GM18868 (cell line): ENCODE data around the gene FAM81A.
"Not testable (repeated sequence)": the region's sequence is repeated elsewhere in the genome, so short reads cannot be mapped to it uniquely, and the experiment has no call there.

ENCODE experiments used
- ATAC-seq: cut with Tn5 transposase; IDR thresholded peaks from one replicate; pipeline ENCODE4 v1.9.1; 2021; ENCODE audit warnings: mild to moderate bottlenecking, moderate library complexity; ENCODE audit not compliant: unreplicated experiment

FAM81A gene

DNA sequence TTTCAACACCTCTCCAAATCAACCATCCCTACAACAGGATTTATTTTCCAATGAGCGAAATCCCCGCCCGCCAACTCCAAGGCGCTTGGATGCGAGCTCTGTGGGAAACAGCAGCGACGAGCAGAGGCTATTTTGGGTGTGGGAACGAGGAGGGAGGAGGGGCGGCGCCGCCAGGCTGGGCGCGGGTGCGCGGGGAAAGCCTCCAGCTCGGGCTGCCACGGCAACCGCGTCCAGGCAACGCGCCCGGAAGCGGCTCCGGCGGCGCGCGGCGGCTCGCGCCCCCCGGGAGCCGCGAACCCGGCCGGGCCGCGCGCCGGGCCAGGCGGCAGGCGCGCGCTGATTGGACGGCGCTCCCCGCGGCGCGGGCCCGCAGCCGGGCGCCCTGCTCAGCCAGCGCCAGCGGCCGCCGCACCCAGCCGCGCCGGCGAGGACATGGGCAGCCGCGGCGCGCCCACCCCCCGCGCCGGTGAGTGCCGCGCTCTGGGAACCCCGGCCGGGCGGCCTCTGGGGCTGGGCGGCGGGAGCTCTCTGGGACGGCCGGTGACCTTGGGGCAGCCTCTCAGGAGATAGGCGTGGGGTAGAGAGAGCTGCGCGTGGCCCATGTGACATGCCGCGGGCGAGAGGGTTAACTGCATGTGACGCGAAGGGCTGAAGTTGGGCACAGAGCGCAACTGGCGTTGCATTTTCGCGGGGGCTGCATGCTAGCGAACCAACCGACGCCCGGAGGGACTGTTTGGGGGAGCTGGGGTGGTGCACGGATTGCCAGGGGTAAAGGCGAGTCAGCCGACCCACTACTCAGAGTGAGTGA, at the start of gene FAM81A:
Gene FAM81A, plus strand, starts transcription at position 370 of the 808 bp plus-strand sequence. CDS start 20,441 bp downstream, outside the sequence.
- peak; percentile 81 for ATAC-seq

DNA sequence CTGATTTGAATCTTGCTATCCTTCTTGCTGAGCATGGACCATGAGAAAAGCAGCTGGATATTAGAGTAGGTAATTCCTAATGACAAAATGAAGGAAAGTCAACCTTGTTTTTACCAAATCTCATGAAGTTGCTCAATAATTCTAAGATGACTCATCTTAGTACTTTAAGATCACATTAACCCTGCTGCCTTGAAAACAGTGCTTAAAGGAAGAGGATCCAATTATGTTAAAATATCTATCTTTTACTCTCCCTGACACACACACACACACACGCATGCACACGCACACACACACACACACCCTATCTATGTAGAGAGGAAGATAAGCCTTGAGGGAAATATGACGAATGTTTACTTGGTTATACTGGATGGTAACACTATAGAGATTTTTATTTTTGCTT, 49.3 kb upstream of the FAM81A start:
- no peak for ATAC-seq

DNA sequence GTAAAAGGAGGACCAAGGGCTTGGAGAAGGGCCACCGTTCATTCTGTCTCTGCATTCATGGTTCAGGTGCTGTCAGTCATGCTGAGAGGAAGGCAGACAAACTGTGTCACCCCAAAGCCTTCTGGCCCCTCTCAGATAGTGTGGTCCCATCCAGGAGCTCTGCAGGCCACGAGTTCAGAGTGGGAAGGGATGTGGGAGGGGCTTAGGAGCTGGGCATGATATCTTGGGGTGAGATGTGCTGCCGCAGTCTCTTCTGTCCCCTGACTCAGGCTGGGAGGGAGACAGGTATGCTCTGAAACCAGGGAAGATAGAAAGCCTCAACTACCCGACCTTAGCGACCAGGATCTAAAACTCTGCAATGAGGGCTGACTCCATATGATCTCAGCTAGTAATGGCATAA, 45.7 kb upstream of the FAM81A start:
- ATAC-seq: no peak

DNA sequence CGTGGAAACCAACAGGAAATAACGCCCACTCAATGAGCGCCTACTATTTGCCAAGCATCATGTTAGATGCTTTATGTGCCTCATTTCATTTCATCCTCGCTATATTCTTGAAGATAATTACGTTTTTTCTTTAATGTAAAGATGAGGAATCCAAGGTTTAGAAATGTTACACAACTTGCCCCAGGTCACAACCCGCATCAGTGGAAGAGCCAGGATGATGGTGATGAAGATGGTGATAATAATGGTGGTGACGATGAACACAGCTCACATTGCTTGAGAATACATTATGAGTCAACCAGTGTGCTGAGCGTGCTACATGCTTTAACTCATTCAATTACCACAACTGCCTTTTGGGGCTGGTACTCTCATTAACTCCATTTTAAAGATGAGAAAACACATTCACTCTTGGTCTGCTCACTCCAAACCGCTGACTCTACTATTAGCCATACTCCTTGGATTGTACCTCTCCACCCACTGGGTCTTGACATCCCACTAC, 43.8 kb upstream of the FAM81A start:
- ATAC-seq: no peak

DNA sequence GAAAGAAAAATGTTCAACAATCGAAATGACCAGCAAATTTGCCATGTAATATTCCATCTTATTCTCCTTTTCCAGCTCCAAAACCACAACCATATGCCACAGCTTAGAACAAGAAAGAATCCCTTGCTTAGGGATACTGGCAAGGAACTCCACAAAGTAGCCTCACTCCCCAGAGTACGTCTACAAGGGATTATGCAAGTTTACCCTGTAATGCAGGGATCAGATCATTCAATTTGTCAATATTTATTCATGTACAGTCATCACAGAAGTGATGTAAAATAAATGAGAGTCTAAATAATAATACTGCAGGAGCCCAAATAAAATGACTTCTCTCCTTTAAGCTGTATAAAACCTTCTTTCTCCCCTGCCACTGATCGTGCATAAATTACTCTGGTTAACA, 41.8 kb upstream of the FAM81A start:
- ATAC-seq: no peak

DNA sequence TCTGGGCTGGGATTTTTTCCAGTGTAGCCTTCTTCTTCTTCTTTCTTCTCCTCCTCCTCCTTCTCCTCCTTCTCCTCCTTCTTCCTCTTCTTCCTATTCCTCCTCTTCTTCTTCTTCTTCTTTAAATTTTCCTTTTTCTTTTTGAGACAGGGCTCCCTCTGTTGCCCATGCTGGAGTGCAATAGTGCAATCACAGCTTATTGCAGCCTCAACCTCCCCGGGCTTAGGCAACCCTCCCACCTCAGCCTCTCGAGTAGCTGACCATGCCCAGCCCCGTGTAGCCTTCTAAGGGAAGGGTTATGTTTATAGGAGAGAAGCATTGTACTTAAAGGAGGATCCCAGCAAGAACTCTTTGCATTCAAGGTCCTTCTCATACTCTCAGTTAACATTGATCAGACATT, 41.3 kb upstream of the FAM81A start:
- ATAC-seq: no peak

DNA sequence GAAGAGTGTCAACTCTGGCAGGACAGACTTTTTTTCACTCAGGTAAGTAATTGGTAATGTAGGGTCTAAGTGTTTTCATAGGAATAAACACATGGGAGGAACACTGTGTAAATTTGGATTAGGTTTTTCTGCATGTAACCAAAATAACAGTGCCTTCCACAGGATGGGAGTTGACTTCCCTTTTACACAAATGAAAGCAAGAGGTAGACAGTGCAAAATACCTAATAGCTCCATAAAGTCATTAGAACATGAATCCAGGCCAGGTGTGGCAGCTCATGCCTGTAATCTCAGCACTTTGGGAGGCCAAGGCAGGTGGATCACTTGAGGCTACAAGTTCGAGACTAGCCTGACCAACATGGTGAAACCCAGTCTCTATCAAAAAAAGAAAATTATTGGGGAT, 39.8 kb upstream of the FAM81A start:
- ATAC-seq: no peak

DNA sequence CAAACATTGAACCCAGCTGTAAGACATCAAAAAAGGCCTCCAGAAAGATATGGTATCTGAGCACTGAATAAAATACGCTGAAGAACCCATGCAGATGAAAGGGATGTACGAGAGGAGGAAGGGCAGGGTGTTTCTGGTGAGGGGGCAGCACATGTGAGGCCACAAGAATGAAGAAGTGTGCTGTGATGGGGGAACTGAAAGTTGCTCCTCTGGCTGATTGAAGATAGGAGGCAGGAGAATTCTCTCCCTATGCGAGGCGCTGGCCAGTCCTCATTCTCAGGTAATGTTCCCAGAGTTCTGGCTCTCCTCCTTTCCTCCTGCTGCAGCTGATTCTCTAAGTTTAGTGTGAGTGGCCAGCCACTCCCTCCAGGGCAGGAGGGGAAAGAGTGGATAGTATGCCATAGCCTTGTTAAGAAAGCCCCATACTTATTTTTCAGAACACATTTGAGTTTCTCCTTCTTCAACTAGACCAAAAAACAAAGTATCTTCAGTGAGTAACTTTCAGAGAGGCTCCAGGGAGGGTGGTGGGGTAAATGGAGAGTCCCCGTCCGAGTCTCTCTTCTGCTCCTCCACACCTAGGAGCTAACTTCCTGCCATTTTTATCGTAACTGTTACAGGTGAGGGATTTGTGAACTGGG, 38.4 kb upstream of the FAM81A start:
- peak; percentile 83 for ATAC-seq

DNA sequence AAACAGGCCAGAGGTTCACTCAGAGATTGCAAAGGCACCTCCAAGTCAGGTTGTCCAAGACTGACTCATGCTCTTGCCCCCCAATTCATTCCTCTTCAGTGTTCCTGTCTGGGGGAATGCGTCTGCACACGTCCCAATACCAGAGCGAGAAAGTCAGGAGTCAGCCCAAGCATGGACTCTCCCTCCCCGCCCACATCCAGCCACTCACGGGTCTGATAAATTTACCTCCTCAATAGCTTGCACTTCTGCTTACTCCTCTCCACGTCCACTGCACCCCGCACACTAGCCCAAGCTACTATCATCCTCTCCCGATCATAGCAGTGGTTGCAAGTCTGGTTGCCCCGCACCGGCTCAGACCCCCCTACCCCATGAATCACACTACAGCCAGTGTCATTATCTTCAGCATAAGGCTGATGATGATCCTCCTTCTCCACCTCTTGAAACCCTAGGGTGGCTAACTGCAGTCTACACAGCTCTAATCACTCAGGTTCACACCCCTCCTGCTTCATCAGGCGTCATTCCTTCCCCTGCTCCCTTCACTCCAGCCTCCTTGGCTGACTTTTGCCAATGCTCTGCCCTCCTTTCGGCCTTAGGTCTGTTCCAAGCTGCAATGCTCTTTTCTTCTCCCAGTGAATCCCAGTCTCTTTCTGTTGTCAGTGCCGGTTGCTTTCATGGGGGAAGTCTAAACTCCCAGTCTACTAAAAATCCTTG, 37.7 kb upstream of the FAM81A start:
- peak; percentile 21 for ATAC-seq

DNA sequence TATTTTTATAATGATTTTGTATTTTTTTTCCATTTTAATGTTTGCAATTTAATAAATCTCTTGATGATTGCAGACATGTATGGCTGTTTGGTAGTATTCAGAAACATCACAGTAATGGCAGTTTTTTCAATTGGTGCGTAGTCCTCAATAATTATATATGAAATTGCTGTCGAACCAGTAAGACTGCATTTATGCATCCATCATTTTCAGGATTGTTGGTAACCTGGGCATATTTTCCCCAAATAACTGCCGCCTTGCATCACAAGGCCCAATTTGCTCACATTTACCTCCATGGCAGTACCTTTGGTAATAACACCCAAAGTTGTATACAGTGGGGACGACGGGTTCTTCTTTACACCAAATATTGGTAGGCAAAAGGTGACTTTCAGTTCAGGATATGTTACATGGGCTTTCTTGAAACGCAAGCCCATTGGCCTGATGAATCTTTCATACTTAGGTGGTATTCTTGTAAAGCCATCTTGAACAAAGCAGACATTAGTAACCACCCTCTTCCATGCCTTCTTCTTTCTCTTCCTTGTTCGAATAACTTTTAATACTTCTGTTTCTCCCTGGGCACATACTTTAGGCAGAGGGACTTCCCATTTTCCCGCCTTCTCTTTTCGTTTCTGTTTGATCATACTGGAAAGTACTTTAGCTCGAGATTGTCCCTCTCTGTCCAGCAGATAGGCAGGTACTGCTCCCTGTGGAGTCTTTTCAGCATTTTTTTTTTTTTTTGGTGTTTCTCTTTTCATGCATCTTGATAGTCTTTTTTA, 36.7 kb upstream of the FAM81A start:
- ATAC-seq: not testable (repeated sequence)

DNA sequence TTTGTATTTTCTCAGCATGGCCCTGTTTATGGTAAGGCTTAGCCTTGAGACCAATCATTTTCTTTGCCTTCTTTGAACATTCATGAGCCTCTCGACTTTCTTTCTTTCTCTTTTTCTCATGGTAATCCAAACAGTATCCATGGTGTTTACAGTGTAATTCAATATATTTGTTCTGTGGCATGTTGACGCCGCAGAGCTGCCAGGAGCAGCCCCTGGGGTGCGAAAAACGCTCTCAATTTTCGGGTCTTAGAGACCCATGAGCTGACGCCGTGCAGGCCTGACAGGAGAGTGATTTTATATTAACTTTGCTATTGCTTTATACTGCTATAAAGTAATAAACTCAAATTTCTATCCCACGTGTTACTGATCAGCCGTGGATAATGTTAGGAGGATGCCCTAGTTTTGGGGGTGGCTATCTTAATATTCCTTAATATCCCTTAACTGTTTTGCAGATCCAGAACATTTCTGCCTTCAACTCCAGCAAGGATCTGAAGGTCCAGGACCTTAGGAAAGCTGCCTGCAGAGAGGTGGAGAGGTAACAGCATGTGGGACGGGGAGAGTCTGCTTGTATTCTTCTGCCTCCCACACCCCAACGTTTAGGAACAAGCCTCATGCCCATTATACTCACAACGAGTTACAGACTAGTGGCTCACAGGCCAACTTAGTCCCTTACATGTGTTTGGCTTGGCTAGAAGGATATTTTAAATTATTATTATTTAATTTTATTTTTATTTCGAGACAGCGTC, 36.0 kb upstream of the FAM81A start:
- no peak for ATAC-seq

DNA sequence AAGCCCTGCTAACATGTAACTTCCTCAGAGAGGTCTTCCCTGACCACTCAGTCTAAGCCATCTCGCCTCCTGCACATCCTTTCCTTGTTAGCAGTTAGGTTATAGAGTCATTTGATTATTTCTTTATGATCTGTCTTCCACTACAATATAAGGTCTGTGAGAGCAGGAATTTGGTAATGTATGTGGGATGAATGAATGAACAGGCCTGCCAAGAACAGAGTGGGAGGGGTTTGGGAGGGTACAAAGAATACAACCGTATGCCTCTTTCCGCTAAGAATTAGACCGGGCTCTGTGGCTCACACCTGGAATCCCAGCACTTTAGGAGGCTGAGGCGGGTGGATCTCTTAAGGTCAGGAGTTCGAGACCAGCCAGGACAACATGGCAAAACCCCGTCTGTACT, 32.9 kb upstream of the FAM81A start:
- ATAC-seq: no peak

DNA sequence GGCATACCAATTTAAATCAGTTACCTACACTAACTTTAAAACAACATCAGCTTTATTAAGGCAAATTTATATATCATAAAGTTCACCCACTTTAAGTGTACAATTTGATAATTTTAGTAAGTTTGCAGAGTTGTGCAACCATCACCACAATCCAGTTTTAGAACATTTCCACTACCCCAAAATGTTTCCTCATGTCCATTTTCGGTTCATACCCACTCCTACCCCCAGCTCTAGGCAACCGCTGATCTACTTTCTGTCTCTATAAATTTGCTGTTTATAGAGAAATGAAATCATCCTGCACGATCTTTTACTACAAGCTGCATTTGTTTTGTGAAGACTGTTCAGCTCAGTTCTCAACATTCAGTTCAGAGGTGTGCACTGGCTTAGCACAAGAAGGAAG, 31.5 kb upstream of the FAM81A start:
- ATAC-seq: peak; percentile 59

DNA sequence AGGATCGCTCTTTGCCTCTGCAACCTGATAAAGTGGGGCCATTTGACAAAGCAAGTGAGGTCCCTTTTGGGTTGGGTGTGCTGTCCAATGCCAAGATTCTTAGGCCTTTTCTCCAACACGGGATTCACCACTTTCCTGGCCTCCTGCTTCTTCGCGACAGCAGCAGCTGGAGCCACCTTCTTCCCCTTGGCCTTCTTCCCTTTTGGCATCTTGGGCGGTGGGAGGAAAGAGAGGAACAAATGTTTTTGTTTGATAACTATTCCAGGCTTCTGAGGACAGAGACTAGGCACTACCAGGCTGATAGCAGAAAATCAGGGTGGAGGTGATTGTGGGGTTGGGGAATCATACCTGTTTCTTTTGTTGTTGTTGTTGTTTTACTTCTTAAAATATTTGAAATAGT, 30.0 kb upstream of the FAM81A start:
- ATAC-seq: no peak

DNA sequence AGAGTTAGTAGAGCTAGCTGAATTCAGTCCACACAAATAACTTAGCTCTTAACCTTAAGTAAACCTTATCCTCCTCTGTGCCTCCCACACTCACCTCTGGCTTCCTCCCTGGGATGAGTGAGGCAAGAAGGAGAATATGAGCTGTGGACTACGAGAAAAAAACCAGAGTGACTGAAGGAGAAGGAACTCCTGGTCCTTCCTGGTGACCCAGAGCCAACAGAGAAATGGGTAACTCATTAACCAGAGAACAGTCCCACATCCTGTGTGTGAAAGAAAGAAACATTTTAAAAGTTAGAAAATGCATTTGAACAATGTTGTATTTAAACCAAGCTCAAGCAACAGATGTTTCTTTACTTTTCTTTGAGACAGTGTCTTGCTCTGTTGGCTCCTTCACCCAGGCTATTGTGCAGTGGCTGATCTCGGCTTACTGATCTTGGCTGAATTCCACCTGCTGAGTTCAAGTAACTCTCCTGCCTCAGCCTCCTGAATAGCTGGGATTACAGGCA, 27.5 kb upstream of the FAM81A start:
- ATAC-seq: no peak

DNA sequence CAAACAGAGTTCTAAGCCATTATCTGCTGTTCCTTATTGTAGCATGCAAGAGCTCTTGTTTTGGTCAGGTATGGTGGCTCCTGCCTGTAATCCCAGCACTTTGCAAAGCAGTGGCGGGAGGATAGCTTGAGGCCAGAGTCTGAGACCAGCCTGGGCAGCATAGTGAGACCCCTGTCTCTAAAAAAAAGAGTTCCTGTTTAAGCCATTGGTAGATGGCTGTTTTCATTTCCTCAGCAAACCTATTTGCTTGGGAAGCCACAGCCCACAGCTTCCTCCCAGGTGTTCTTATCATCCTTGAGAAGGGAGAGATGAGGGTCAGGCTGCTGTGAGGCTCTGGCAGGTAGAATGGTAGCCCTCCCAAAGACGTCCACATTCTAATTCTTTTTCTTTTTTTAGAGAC, 24.4 kb upstream of the FAM81A start:
- no peak for ATAC-seq

DNA sequence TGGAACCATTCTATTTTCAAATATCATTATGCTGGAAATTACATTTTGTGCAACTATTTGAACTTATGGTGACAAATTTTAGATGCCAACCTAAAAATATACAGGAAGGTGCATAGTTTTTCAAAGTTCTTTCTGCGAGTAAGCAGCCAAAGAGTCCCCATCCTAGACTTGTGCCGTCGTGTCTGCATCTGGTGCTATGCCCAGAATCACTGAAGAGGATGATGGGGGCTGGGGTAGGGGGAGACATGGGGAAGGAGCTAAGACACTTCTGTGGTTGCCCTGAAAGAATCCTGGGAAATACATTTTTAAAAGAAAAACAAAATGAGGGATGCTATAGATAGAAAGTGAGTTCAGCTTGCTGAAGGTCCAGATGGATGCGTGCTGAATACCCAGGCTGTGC, 21.2 kb upstream of the FAM81A start:
- ATAC-seq: no peak

DNA sequence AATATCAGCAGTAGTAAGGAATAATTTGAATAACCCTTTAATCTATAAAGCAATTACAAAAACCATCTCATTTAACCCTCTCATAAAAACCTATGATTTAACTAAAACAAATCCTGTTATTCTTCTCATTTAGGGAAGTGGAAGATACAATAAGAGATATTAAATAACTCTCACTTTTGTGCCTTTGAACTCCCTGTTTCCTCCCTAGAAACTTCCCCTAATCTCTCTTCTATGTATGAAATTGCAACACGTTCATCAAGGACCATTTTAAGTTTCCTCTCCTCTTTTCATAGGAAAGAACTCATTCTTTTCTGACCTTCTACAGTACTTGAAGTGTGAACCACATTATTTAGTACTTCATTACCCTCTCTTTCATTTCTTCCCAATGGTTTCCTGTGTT, 18.8 kb upstream of the FAM81A start:
- ATAC-seq: no peak

DNA sequence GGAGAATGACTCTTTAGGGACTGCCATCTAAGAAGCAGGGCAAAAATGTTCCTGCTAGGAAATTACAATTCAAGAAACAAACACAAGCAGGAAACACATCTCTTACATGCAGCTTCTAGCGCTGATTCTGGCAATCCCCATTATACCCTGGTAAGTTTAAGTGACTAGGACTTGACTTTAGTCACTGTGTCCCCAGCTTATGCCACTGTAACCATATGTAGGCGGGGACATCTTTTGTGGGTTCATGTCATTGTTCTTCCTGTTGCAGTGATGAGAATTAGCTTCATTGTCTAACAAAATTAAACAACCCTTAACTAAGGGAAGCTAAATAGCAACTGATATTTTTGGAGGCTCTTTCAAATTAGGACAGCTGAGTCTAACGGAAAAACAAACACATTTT, 17.9 kb upstream of the FAM81A start:
- ATAC-seq: no peak

DNA sequence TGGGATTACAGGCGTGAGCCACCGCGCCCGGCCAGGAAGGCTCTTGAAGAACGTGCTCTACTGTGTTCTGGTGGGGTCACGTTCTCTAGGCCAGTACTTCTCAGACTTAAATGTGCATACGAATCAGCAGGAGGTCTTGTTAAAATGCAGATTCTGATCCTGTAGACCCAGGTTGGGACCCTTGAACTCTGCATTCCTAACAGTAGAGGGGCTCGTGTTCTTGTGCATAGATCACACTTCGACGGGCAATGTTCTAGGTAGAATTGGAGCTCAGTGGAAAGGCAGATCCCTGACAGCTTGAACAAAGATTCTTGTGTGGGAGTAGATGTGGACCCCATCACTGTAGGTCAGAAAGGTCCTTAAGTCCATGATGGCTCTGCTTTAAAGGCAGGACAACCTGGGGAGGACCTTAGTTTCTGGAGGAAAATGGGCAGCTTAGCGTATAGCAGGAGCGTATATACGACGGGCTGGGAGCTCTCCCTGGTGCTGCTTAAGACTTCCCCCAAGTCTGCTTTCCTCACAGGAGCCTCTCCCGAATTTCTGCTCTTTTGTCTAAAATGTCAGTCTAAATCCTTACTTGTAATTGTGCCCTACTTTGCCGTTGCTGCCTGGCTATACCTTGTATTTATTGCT, 16.9 kb upstream of the FAM81A start:
- no peak for ATAC-seq
